ENCODE data around the gene COG1. TPM values are rescaled to one million over a fixed set of nuclear protein-coding genes. Genes with fewer than 3 reads are reported as not detected.
A peak's percentile ranks its signal among the peaks of the same experiment; 100 is the strongest.

The COG1 gene
- total and polyA plus RNA-seq, 10 donors: 8.9 to 48.8 (median 32.2) TPM

DNA sequence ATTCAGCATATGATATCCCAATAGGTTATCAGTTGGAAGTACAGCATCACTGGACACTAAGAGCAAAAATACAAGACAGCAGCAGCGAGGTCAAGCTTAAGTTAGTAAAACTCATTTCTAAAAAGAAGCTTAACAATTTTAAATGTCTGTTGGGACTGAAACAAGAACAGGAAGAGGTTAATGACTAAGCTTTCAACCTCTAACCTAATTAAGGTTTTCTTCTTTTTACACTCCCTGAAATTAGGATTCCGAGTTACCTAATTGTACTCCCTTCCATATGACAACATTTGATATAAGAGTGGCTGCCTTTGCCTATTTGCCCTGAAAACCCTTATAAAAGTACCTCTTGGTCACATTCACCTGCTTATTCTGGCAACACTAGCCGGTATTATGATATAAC lies 34.5 kb downstream of the COG1 start:
- Histone ChIP-seq H3K36me3 (peaks cover 0 to 22% (median 0%) of the 10 kb centered on the region in 6 donors), H3K4me1 (peaks cover 35 to 86% (median 61%) of the 10 kb centered on the region in 6 donors), H3K27me3 (replicated peaks in 1 of 7) (no peaks in the 10 kb centered on the region), H3K27ac (peak overlapping the region in 3 of 8 donors; percentile 7 to 68 (median 25)), H3K4me3 (no peak overlapping the region), H3K9me3 (no peaks in the 10 kb centered on the region)
- intact Hi-C loops (cut with DNase I; ENCODE audit: low total_unique reads): no loop called here
- TF ChIP-seq, protein P1, sequence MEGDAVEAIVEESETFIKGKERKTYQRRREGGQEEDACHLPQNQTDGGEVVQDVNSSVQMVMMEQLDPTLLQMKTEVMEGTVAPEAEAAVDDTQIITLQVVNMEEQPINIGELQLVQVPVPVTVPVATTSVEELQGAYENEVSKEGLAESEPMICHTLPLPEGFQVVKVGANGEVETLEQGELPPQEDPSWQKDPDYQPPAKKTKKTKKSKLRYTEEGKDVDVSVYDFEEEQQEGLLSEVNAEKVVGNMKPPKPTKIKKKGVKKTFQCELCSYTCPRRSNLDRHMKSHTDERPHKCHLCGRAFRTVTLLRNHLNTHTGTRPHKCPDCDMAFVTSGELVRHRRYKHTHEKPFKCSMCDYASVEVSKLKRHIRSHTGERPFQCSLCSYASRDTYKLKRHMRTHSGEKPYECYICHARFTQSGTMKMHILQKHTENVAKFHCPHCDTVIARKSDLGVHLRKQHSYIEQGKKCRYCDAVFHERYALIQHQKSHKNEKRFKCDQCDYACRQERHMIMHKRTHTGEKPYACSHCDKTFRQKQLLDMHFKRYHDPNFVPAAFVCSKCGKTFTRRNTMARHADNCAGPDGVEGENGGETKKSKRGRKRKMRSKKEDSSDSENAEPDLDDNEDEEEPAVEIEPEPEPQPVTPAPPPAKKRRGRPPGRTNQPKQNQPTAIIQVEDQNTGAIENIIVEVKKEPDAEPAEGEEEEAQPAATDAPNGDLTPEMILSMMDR (IDR thresholded peaks at IDR 0.05 in 8 of 11, conservative IDR thresholded peaks at IDR 0.05 in 3 of 11): no peak
- TF ChIP-seq POLR2A (IDR thresholded peaks at IDR 0.05): no peak
- no peak for TF ChIP-seq POLR2AphosphoS5 (IDR thresholded peaks at IDR 0.05)
- WGBS, 5 donors: 36 to 59% (median 38%) methylated on average over 3 of the region's 3 CpGs
- no peak for DNase-seq

DNA sequence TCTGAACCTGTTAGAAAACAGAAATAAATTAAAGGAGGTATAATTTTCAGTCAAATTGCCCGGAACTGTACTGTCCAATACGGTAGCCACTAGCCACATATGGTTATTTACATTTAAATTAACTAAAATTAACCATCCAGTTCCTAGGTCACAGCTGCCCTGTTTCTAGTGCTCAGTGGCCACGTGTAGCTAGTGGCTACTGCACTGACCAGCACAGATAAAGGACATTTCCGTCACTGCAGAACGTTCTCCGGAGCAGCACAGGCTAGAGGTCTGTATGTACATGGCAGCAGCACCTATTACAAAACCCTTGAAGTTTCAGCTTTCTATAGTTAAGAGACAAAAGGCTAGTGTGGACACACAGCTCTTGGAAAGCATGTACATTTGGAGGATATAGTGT lies 35.1 kb downstream of the COG1 start:
- no peak for DNase-seq
- no peak overlapping the region for H3K4me3 ChIP-seq
- peaks cover 35 to 84% (median 61%) of the 10 kb centered on the region in 6 donors for H3K4me1 ChIP-seq
- H3K27ac ChIP-seq: peak overlapping the region in 3 of 8 donors; percentile 25 to 68 (median 56)
- intact Hi-C loops (cut with DNase I; ENCODE audit: low total_unique reads): no loop called here
- peaks cover 0 to 16% (median 0%) of the 10 kb centered on the region in 6 donors for H3K36me3 ChIP-seq
- TF ChIP-seq POLR2AphosphoS5 (IDR thresholded peaks at IDR 0.05) (no peak), POLR2A (IDR thresholded peaks at IDR 0.05) (no peak)
- H3K9me3 ChIP-seq: no peaks in the 10 kb centered on the region
- 66 to 75% (median 70%) methylated on average over 6 of the region's 6 CpGs for WGBS, 5 donors
- no peaks in the 10 kb centered on the region for H3K27me3 ChIP-seq (replicated peaks in 1 of 7)

GRCh38 chr17:73228748-73229236 lies 35.9 kb downstream of the COG1 start:
- Histone ChIP-seq H3K4me3 (no peak overlapping the region), H3K27me3 (replicated peaks in 1 of 7) (no peaks in the 10 kb centered on the region), H3K9me3 (no peaks in the 10 kb centered on the region), H3K4me1 (peaks cover 39 to 84% (median 67%) of the 10 kb centered on the region in 6 donors), H3K36me3 (peaks cover 0 to 11% (median 0%) of the 10 kb centered on the region in 6 donors), H3K27ac (peak overlapping the region in 6 of 8 donors; percentile 1 to 68 (median 52))
- no peak for DNase-seq
- 0 to 10% (median 5%) methylated on average over 2 of the region's 2 CpGs for WGBS, 5 donors
- intact Hi-C loops (cut with DNase I; ENCODE audit: low total_unique reads): no loop called here
- TF ChIP-seq POLR2A (IDR thresholded peaks at IDR 0.05): no peak
- peak in 1 of 3 donors; percentile 52 for TF ChIP-seq POLR2AphosphoS5 (IDR thresholded peaks at IDR 0.05)

- Histone ChIP-seq H3K36me3 (peaks cover 0 to 15% (median 0%) of the 10 kb centered on the region in 6 donors), H3K27me3 (replicated peaks in 1 of 7) (no peaks in the 10 kb centered on the region), H3K27ac (peak overlapping the region in 1 of 8 donors; percentile 92), H3K4me1 (peaks cover 39 to 81% (median 67%) of the 10 kb centered on the region in 6 donors), H3K9me3 (no peaks in the 10 kb centered on the region), H3K4me3 (peak overlapping the region in 1 of 8 donors; percentile 1)
- TF ChIP-seq POLR2A (IDR thresholded peaks at IDR 0.05) (no peak), POLR2AphosphoS5 (IDR thresholded peaks at IDR 0.05) (no peak)
- TF ChIP-seq, protein P1 (IDR thresholded peaks at IDR 0.05 in 8 of 11, conservative IDR thresholded peaks at IDR 0.05 in 3 of 11): no peak
- DNase-seq: no peak
- intact Hi-C loops (cut with DNase I; ENCODE audit: low total_unique reads): loop anchor here (5.0 kb wide), 1 partner anchor 33 kb away; no protein-coding TSS in a partner anchor
- 87 to 96% (median 93%) methylated on average over 6 of the region's 6 CpGs for WGBS, 5 donors
Observed at GRCh38 chr17:73230088-73230487, 37.2 kb downstream of the COG1 start.

- Histone ChIP-seq H3K36me3 (peaks cover 0 to 24% (median 7%) of the 10 kb centered on the region in 6 donors), H3K9me3 (no peaks in the 10 kb centered on the region), H3K27ac (peak overlapping the region in 7 of 8 donors; percentile 73 to 92 (median 89)), H3K27me3 (replicated peaks in 1 of 7) (no peaks in the 10 kb centered on the region), H3K4me1 (peaks cover 39 to 81% (median 62%) of the 10 kb centered on the region in 6 donors), H3K4me3 (peak overlapping the region; percentile 80 to 99 (median 92))
- 0 to 1% (median 1%) methylated on average over 19 to 20 of the region's 20 CpGs for WGBS, 5 donors
- DNase-seq: no peak
- intact Hi-C loops (cut with DNase I; ENCODE audit: low total_unique reads): loop anchor here (5.0 kb wide), 1 partner anchor 34 kb away; no protein-coding TSS in a partner anchor
- TF ChIP-seq, protein P1 (IDR thresholded peaks at IDR 0.05 in 8 of 11, conservative IDR thresholded peaks at IDR 0.05 in 3 of 11): no peak
- TF ChIP-seq POLR2AphosphoS5 (IDR thresholded peaks at IDR 0.05) (no peak), POLR2A (IDR thresholded peaks at IDR 0.05) (no peak)
Observed at GRCh38 chr17:73231395-73231794, 38.5 kb downstream of the COG1 start.
